HCT116 (cell line): Measurements from ENCODE around the gene GJD3.

ENCODE experiments used
- CEBPB ChIP-seq: IDR thresholded peaks from 2 replicates; pipeline ENCODE4 v1.6.1; 2012; ENCODE audit warnings: low read depth
- ELF1 ChIP-seq: IDR thresholded peaks from 2 replicates; pipeline ENCODE4 v1.6.1; 2012; ENCODE audit warnings: low read depth, borderline replicate concordance
- EZH2phosphoT487 ChIP-seq: fragments of 200-600 bp; IDR thresholded peaks from 2 replicates; pipeline ENCODE4 v1.6.1; 2018; ENCODE audit warnings: antibody characterized with exemption, borderline replicate concordance
- POLR2A ChIP-seq: IDR thresholded peaks from 2 replicates; pipeline ENCODE4 v1.7.0; 2011; ENCODE audit warnings: borderline replicate concordance; ENCODE audit not compliant: insufficient read depth, insufficient read length; ENCODE audit errors: extremely low read depth
- POLR2AphosphoS5 ChIP-seq: IDR thresholded peaks from 2 replicates; pipeline ENCODE4 v1.6.1; 2011; ENCODE audit warnings: mild to moderate bottlenecking, low read depth, low read length, moderate library complexity
- RAD21 ChIP-seq: IDR thresholded peaks from 2 replicates; pipeline ENCODE4 v1.6.1; 2012; ENCODE audit warnings: low read depth, mild to moderate bottlenecking
- ZNF274 ChIP-seq: fragments of 200-500 bp; sonication (Bioruptor generic); IDR thresholded peaks from 2 replicates; pipeline ENCODE4 v1.6.1; 2014; ENCODE audit warnings: mild to moderate bottlenecking, low read depth, low read length, inconsistent platforms
- TF ChIP-seq, protein P1 (sequence below), 3 experiments: fragments of 200-600 bp in 1 of 3; sonication (generic) in 1 of 3; IDR thresholded peaks in 2 of 3; conservative IDR thresholded peaks in 1 of 3; 2 replicates each; pipeline ENCODE4 v1.5.1; 2012 to 2017; ENCODE audit warnings: low read depth in 2 of 3, low read length in 2 of 3, antibody characterized with exemption in 1 of 3, borderline replicate concordance in 1 of 3, control low read depth in 1 of 3, mild to moderate bottlenecking in 1 of 3, mixed read lengths in 1 of 3, mixed run types in 1 of 3, moderate library complexity in 1 of 3; ENCODE audit not compliant: insufficient read depth in 1 of 3
- TF ChIP-seq, protein P2 (sequence below): IDR thresholded peaks from 2 replicates; pipeline ENCODE4 v1.6.1; 2011; ENCODE audit warnings: mild to moderate bottlenecking, low read length, moderate library complexity; ENCODE audit not compliant: insufficient replicate concordance; ENCODE audit errors: extremely low read depth

DNA sequence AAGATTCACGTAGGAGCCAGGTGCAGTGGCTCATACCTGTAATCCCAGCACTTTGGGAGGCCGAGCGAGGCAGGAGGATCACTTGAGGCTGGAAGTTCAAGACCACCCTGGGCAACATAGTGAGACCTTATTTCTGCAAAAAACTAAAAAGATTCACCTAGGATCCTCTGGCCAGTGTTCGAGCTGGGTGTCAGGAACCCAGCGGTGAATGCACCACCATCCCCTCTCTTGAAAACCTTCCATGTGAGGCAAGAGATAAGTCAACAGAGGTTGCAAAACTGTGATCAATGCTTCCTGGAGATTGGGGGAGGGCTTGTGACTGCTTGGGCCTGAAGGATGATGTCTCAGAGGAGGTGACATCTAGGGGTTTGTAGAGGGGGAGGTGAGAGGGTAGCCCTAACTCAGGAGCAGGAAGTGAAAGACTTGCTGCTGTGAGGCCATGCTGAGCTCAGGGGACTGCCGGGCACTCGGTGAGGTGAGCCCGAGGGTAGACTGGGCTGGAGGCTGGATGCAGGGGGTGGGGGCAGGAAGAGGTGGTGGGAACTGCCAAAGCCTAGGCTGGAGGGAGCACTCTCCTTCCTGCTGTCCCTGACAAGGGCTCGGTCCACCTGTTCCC is 11.7 kb downstream of the GJD3 start:
- TF ChIP-seq CEBPB (no peak), POLR2A (no peak), ELF1 (no peak), ZNF274 (no peak), RAD21 (no peak), EZH2phosphoT487 (no peak), POLR2AphosphoS5 (no peak)
- TF ChIP-seq, protein P1, sequence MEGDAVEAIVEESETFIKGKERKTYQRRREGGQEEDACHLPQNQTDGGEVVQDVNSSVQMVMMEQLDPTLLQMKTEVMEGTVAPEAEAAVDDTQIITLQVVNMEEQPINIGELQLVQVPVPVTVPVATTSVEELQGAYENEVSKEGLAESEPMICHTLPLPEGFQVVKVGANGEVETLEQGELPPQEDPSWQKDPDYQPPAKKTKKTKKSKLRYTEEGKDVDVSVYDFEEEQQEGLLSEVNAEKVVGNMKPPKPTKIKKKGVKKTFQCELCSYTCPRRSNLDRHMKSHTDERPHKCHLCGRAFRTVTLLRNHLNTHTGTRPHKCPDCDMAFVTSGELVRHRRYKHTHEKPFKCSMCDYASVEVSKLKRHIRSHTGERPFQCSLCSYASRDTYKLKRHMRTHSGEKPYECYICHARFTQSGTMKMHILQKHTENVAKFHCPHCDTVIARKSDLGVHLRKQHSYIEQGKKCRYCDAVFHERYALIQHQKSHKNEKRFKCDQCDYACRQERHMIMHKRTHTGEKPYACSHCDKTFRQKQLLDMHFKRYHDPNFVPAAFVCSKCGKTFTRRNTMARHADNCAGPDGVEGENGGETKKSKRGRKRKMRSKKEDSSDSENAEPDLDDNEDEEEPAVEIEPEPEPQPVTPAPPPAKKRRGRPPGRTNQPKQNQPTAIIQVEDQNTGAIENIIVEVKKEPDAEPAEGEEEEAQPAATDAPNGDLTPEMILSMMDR (IDR thresholded peaks at IDR 0.05 in 2 of 3, conservative IDR thresholded peaks at IDR 0.05 in 1 of 3; ENCODE audit: borderline replicate concordance in 1 of 3, insufficient read depth in 1 of 3, low read depth in 2 of 3, low read length in 2 of 3): no peak
- TF ChIP-seq, protein P2, sequence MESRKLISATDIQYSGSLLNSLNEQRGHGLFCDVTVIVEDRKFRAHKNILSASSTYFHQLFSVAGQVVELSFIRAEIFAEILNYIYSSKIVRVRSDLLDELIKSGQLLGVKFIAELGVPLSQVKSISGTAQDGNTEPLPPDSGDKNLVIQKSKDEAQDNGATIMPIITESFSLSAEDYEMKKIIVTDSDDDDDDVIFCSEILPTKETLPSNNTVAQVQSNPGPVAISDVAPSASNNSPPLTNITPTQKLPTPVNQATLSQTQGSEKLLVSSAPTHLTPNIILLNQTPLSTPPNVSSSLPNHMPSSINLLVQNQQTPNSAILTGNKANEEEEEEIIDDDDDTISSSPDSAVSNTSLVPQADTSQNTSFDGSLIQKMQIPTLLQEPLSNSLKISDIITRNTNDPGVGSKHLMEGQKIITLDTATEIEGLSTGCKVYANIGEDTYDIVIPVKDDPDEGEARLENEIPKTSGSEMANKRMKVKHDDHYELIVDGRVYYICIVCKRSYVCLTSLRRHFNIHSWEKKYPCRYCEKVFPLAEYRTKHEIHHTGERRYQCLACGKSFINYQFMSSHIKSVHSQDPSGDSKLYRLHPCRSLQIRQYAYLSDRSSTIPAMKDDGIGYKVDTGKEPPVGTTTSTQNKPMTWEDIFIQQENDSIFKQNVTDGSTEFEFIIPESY: no peak
